ENCODE results near the gene ACE.

Gene ACE

DNA sequence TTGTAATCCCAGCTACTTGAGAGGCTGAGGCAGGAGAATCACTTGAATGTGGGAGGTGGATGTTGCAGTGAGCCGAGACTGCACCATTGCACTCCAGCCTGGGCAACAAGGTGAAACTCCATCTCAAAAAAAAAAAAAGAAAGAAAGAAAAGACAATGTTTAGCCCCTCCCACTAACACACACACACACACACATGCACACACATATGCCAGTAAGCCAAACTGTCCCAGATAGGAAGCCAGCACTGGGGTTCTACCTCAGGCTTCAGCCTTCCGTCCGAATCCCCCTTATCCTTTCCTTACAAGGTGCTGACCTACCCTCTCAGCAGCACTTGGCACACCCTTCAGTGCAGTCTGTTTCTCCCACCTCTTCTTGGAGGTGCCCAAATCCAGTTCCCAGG is 37.6 kb downstream of the ACE start:
- POLR2A ChIA-PET (ENCODE audit: low non-redundant PET) = no interaction called here
- CTCF ChIA-PET = interaction anchor here (1.2 kb wide), 1 partner anchor 14 kb away, joined by 3 read pairs; no protein-coding TSS in a partner anchor
- TF ChIP-seq CTCF (conservative IDR thresholded peaks at IDR 0.05; ENCODE audit: low read depth) = no peak
- no peak overlapping the region for H3K27ac ChIP-seq
- DNase-seq (ENCODE audit: low spot score) = no peak

DNA sequence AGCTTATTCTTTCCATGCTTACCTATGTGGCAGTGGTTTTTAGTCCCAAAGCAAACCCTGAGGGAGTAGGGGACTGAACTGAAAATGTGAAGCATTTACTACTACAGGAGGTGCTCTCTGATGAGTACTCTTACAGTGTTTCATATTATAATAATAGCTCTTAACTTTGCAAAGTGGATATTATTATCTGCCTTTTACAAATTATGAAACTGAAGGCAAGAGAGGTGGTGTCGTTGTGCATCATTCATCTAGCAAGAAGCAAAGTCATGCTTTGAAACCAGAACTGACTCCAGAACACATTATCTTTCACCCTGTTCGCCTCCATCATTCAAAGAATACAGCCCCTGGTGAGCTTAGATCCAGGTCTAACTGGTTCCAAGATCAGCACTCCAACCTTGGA is 38.1 kb downstream of the ACE start:
- CTCF ChIA-PET = interaction anchor here (1.2 kb wide), 1 partner anchor 14 kb away, joined by 3 read pairs; no protein-coding TSS in a partner anchor
- DNase-seq (ENCODE audit: low spot score) = no peak
- no peak for TF ChIP-seq CTCF (conservative IDR thresholded peaks at IDR 0.05; ENCODE audit: low read depth)
- POLR2A ChIA-PET (ENCODE audit: low non-redundant PET) = no interaction called here
- H3K27ac ChIP-seq = no peak overlapping the region

GRCh38 chr17:63515426-63515825 is 38.6 kb downstream of the ACE start:
- ChIA-PET POLR2A (ENCODE audit: low non-redundant PET) (no interaction called here), CTCF (no interaction called here)

DNA sequence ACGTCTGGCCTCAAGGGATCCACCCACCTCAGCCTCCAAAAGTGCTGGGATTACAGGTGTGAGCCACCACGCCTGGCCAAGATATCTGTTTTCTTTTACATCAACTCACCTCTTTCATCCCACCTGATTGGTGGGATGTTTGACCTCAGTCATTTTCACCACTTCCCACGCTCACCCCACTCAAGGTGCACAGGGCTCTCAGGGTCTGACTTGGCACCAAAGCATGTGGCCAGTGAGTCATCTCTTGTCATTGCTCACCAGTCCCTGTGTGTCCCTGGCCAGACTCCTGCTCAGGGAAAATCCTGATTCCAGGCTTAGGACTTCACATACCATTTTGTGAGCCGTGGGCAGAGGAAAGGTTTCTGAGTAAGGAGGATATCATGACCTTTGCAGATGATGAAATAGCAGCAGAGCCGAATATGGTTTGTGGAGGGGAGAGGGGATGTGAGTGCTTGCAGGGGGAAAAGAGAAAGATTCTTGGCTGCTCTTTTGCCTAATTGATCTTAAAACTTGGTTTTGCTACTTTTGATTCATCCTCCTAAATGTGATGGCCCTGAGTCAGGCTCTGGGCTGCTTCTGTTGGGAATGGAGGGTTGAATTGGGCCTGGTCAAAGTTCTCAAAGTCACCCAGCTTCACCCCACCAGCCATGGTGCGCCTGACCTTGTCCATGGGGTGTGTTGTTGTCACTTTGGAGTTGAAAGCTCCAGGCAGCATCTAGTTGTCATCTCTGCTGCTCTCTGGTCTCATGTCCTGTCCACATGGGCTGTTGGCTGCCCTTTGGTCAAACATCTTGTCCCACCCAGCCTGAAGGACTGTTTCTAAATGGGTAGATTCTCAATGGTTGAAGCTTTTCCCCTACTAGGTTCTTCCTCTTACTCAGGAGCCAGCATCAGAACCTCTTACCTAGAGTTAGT is 40.3 kb downstream of the ACE start:
- peak; percentile 22 for DNase-seq (ENCODE audit: low spot score)
- ChIA-PET POLR2A (ENCODE audit: low non-redundant PET) (no interaction called here), CTCF (no interaction called here)
- H3K27ac ChIP-seq = no peak overlapping the region
- no peak for TF ChIP-seq CTCF (conservative IDR thresholded peaks at IDR 0.05; ENCODE audit: low read depth)

More at GRCh38 chr17:63515426-63515825, 38.6 kb downstream of the ACE start:
- no peak for DNase-seq (ENCODE audit: low spot score)
- H3K27ac ChIP-seq = no peak overlapping the region
- no peak for TF ChIP-seq CTCF (conservative IDR thresholded peaks at IDR 0.05; ENCODE audit: low read depth)

DNA sequence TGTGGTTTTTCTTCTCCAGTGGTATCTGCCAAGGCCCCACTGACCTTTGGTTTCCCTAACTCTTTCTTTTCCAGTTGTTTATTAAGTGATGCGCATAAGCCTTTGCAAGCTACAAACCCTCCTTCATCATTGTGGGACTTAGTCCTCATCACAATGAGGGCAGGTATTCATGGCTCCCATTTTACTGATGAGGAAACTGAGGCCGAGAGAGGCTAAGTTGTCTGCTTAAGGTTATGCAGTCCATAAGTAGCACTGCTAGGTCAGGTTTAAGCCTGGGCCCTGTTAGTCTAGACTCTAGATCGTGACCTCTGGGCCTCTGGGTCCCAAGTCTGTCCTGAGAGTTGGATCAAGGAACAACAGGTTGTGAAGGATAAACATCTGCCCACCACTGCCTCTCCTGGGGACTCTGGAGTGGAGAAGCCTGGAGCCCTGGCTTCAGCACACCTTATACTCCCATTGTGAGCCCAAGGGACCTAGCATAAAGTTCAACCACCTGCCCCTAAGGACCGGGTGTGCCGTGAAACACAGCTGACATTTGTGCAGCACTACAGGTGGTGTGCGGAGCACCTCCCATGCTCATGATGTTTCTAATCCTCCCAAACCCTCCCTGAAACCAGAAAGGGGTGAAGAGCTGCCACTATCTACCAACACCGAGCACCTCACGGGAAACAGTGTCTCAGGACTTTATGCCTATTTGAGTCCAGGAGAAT is 41.1 kb downstream of the ACE start:
- TF ChIP-seq CTCF (conservative IDR thresholded peaks at IDR 0.05; ENCODE audit: low read depth) = no peak
- POLR2A ChIA-PET (ENCODE audit: low non-redundant PET) = no interaction called here
- no peak for DNase-seq (ENCODE audit: low spot score)
- CTCF ChIA-PET = interaction anchor here (0.7 to 1.0 kb wide), 2 partner anchors 53 to 95 kb away, joined by 3 read pairs; no protein-coding TSS in a partner anchor
- H3K27ac ChIP-seq = no peak overlapping the region

DNA sequence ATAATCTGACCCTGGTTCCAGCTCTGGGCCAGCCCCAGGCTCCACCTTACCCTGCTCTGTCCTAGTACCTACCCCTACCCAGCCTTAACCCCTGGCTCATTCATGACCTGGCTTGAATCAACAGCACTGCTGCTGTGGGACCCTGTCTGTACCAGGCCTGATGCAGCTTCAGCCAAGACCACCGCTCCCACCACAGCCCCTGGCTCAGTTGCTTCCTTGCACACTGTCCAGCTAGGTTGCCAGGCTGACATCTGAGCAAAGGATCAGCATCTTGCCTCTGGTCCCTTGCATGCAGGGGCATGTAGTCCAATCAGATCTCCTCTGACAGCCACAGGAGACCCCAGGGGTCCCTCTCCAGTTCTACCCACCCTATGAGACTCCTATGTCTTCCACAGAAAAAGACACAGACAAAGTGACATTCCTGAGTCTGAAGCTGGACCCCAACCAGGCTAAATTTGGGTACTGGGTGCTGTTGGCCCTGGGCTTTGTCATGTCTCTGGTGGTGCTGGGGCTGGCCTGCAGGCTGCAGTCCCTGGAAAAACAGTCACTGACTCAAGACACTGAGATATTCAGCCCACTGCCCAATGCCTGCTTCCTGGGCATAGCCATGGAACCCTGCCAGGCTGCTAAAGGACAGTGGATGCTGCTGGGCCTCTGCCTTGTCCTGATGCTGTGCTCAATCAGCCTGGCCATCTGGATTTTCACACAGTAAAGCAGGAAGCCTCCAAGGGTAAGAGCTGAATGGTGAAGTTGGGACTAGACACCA is 42.4 kb downstream of the ACE start:
- TF ChIP-seq CTCF (conservative IDR thresholded peaks at IDR 0.05; ENCODE audit: low read depth) = no peak
- DNase-seq (ENCODE audit: low spot score) = no peak
- ChIA-PET POLR2A (ENCODE audit: low non-redundant PET) (no interaction called here), CTCF (interaction anchor here (1.0 kb wide), 1 partner anchor 93 kb away, joined by 3 read pairs; no protein-coding TSS in a partner anchor)
- H3K27ac ChIP-seq = no peak overlapping the region
